Peyer's patch (tissue), 4 donors: ENCODE measurements around the gene NFE2L2. TPM values are rescaled to one million over a fixed set of nuclear protein-coding genes. Genes with fewer than 3 reads are reported as not detected.
"Not testable (repeated sequence)": the region's sequence is repeated elsewhere in the genome, so short reads cannot be mapped to it uniquely, and the experiment has no call there.

Source experiments
- DNase-seq, 3 donors: peaks; one replicate each; pipeline ENCODE4 v3.0.0-alpha.2; 2017 to 2019
- H3K27ac ChIP-seq, 4 donors: fragments of 200-600 bp; sonication (generic); one replicate each; pipeline ENCODE4 v1.5.1; 2016 to 2019
- H3K27me3 ChIP-seq, 2 donors: fragments of 200-600 bp; sonication (generic); one replicate each; pipeline ENCODE4 v1.5.1; 2019
- H3K36me3 ChIP-seq, 3 donors: fragments of 200-600 bp; sonication (generic); one replicate each; pipeline ENCODE4 v1.5.1; 2016 to 2019
- H3K4me1 ChIP-seq, 4 donors: fragments of 200-600 bp; sonication (generic); one replicate each; pipeline ENCODE4 v1.5.1; 2016 to 2019
- H3K4me3 ChIP-seq, 4 donors: fragments of 200-600 bp; sonication (generic); 1 replicate in 3 of 4; 2 replicates in 1 of 4; pipeline ENCODE4 v1.5.1; 2016 to 2019; ENCODE audit warnings: mild to moderate bottlenecking in 1 of 4
- H3K9me3 ChIP-seq, 4 donors: fragments of 200-600 bp; sonication (generic); one replicate each; pipeline ENCODE4 v1.5.1; 2016 to 2019; ENCODE audit warnings: mild to moderate bottlenecking in 1 of 4
- POLR2A ChIP-seq, 2 donors: fragments of 450-650 bp; IDR thresholded peaks; one replicate each; pipeline ENCODE4 v1.5.1; 2017; ENCODE audit warnings: antibody characterized with exemption in 2 of 2, mild to moderate bottlenecking in 2 of 2, moderate library complexity in 2 of 2
- total RNA-seq, 4 donors: library from RNA; depleted of rRNA; stranded (reverse); fragments of >200 nt; gene quantifications; one replicate each; pipeline ENCODE4 v1.1.0, GENCODE V29; 2016
- TF ChIP-seq, protein P1 (sequence below), 6 experiments: fragments of 450-650 bp in 4 of 6; fragments of 200-600 bp in 2 of 6; sonication (generic) in 1 of 6; IDR thresholded peaks; one replicate each; pipeline ENCODE4 v1.5.1; 2017 to 2019; ENCODE audit warnings: antibody characterized with exemption in 6 of 6, mild to moderate bottlenecking in 3 of 6, moderate library complexity in 1 of 6

NFE2L2 gene
- total RNA-seq, 4 donors from 2014 or later: 85.3 to 162 (median 108) TPM

DNA sequence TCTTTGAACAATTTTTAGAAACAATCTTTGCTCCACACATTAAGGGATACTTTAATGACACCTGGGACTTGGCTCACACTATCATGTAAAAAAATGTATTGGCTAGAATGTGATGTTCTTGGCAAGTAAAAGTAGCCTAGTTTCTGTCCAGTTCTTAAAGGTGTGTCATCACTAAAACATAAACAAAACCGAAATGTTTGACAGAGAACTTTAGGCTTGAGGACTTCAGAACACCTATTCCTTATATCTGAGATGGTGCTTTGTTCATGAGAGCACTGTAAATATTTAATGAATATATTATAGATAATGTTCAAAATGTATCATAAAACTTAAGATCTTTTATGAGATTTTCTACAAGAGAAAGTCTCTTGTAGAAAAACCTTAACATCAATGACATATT lies 71.7 kb downstream of the NFE2L2 start:
- Histone ChIP-seq H3K4me1 (no peaks in the 10 kb centered on the region), H3K27me3 (no peaks in the 10 kb centered on the region), H3K36me3 (no peaks in the 10 kb centered on the region), H3K9me3 (no peaks in the 10 kb centered on the region), H3K4me3 (no peak overlapping the region), H3K27ac (no peak overlapping the region)
- DNase-seq: no peak
- TF ChIP-seq POLR2A (IDR thresholded peaks at IDR 0.05): no peak
- TF ChIP-seq, protein P1, sequence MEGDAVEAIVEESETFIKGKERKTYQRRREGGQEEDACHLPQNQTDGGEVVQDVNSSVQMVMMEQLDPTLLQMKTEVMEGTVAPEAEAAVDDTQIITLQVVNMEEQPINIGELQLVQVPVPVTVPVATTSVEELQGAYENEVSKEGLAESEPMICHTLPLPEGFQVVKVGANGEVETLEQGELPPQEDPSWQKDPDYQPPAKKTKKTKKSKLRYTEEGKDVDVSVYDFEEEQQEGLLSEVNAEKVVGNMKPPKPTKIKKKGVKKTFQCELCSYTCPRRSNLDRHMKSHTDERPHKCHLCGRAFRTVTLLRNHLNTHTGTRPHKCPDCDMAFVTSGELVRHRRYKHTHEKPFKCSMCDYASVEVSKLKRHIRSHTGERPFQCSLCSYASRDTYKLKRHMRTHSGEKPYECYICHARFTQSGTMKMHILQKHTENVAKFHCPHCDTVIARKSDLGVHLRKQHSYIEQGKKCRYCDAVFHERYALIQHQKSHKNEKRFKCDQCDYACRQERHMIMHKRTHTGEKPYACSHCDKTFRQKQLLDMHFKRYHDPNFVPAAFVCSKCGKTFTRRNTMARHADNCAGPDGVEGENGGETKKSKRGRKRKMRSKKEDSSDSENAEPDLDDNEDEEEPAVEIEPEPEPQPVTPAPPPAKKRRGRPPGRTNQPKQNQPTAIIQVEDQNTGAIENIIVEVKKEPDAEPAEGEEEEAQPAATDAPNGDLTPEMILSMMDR (IDR thresholded peaks at IDR 0.05): no peak

DNA sequence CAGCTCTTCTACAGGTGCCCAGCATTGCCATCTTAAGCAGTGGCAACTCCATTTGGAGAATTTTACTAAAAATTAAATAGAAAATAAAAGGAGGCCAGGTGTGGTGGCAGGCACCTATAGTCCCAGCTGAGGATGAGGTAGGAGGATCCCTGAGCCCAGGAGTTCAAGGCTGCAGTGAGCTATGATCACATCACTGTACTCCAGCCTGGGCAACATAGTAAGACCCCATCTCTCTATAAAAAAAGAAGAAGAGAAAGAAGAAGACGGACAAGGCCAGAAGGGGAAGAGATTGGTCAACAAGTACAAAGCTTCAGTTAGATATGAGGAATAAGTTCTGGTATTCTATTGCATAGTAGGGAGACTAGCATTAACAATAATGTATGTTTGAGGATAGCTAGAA lies 73.6 kb downstream of the NFE2L2 start:
- H3K27ac ChIP-seq: no peak overlapping the region
- H3K4me1 ChIP-seq: no peaks in the 10 kb centered on the region
- TF ChIP-seq, protein P1 (IDR thresholded peaks at IDR 0.05): no peak
- no peak for TF ChIP-seq POLR2A (IDR thresholded peaks at IDR 0.05)
- no peak overlapping the region for H3K4me3 ChIP-seq
- no peaks in the 10 kb centered on the region for H3K36me3 ChIP-seq
- DNase-seq: no peak
- no peaks in the 10 kb centered on the region for H3K27me3 ChIP-seq
- H3K9me3 ChIP-seq: no peaks in the 10 kb centered on the region

DNA sequence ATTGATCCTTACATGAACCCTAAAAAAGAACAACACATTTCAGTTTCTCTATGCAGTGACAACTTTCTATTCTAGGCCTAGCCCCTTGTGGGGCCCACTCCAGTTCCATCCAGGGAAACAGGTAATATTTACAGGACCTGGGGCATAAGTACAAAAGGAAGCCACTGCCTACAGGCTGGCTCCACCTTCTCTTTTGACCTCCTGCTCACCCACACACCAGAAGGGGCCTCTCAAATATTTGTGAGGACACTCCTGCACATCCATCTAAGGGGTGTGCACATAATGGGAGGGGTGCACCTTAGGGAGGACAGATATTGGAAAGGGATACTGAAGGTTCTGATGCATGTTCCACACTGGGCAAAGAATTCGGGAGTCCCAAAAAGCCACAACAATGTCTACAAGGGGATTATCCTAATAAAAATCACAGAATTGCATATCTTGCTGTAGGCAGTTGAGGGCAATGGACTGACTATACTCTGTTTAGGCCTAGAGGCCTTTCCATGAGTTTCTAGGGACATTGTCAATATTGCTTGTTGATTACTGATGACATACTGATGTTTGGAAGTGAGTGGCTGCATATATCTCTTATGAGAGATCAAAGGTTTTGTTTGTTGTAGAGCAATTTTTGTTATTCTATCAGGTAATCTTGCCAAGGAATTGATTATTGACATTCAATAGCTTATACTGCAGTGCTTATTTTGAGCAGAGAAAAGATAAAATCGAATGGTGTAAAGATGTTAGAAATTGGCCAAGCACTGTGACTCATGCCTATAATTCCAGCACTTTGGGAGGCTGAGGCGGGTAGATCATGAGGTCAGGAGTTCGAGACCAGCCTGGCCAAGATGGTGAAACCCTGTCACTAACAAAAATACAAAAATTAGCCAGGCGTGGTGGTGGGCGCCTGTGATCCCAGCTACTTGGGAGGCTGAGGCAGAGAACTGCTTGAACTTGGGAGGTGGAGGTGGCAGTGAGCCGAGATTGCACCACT lies 75.8 kb downstream of the NFE2L2 start:
- no peaks in the 10 kb centered on the region for H3K4me1 ChIP-seq
- no peak for DNase-seq
- TF ChIP-seq, protein P1 (IDR thresholded peaks at IDR 0.05): no peak
- TF ChIP-seq POLR2A (IDR thresholded peaks at IDR 0.05): no peak
- peak overlapping the region in 1 of 4 donors; percentile 62 for H3K27ac ChIP-seq
- H3K4me3 ChIP-seq: no peak overlapping the region
- H3K36me3 ChIP-seq: no peaks in the 10 kb centered on the region
- no peaks in the 10 kb centered on the region for H3K27me3 ChIP-seq
- no peaks in the 10 kb centered on the region for H3K9me3 ChIP-seq

DNA sequence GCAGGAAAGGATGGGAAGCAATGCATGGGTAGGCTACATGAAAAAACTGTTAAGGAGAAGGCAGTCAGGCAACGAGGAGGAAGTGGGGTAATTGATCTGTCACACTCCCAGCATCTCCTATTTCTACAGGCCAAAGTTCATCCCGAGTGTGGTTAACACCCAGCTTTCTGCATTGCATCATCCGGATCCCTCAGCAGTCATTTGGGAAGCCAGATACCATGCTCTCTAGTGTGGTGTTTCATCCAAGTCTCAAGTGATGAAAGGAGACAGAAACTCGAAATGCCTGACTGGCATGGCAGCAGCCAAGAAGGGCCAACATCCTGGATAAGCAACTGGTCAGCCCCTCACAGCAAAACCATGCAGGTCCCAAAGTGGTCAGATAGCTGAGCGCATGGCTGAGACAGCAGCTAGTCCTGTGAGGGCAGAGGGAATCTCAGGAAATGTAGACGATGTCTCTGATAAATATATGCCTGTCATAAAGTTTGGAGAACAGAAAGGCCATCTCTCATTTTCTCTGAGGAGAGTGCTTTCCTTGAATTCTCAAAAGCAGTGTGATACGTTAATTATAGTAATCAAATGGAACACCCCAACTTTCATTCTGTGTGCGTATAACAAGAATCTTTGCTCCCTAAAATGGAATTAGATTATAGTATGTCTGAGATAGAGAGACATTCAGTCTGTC lies 76.8 kb downstream of the NFE2L2 start:
- H3K9me3 ChIP-seq: no peaks in the 10 kb centered on the region
- DNase-seq: peak in 1 of 3 donors; percentile 75
- no peaks in the 10 kb centered on the region for H3K27me3 ChIP-seq
- no peak for TF ChIP-seq POLR2A (IDR thresholded peaks at IDR 0.05)
- TF ChIP-seq, protein P1 (IDR thresholded peaks at IDR 0.05): no peak
- H3K27ac ChIP-seq: peak overlapping the region in 1 of 4 donors; percentile 62
- no peaks in the 10 kb centered on the region for H3K4me1 ChIP-seq
- H3K36me3 ChIP-seq: no peaks in the 10 kb centered on the region
- no peak overlapping the region for H3K4me3 ChIP-seq

DNA sequence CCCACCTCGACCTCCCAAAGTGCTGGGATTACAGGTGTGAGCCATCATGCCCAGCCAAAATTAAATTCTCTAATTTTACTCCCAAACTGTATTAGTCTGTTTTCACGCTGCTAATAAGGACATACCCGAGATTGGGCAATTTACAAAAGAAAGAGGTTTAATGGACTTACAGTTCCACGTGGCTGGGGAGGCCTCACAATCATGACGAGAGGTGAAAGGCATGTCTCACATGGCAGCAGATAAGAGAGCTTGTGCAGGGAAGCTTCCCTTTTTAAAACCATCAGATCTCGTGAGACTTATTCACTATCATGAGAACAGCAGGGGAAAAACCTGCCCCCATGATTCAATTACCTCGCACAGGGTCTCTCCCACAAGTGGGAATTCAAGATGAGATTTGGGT lies 78.5 kb downstream of the NFE2L2 start:
- H3K4me1 ChIP-seq, H3K4me3 ChIP-seq, H3K27me3 ChIP-seq, H3K36me3 ChIP-seq, DNase-seq, H3K27ac ChIP-seq, H3K9me3 ChIP-seq: not testable (repeated sequence)

DNA sequence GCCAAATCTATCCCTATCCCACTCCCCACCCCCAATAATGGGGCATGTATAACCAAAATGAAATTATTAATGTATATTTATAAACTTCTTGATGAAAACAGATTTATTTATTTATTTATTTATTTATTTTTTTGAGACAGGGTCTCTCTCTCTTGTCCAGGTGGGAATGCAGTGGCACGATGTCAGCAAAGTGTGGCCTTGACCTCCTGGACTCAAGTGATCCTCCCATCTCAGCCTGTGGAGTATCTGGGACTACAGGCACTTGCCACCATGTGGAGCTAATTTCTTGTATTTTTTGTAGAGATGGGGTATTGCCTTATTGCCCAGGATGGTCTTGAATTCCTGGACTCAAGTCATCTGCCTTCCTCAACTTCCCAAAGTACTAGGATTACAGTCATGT lies 79.9 kb downstream of the NFE2L2 start:
- Histone ChIP-seq H3K4me3 (no peak overlapping the region), H3K9me3 (no peaks in the 10 kb centered on the region), H3K4me1 (no peaks in the 10 kb centered on the region), H3K27me3 (no peaks in the 10 kb centered on the region), H3K36me3 (no peaks in the 10 kb centered on the region), H3K27ac (no peak overlapping the region)
- DNase-seq: no peak
- TF ChIP-seq POLR2A (IDR thresholded peaks at IDR 0.05): no peak
- TF ChIP-seq, protein P1 (IDR thresholded peaks at IDR 0.05): no peak
